ENCODE results near the gene FOXE1. TPM values are rescaled to one million over a fixed set of nuclear protein-coding genes. Genes with fewer than 3 reads are reported as not detected.

The FOXE1 gene
- total RNA-seq, 1 donor from 2014 or later, result not detected

GRCh38 chr9:97860451-97861147 lies 7.6 kb downstream of the FOXE1 start:
- intact Hi-C loops (cut with micrococcal nuclease), result no loop called here
- ChIA-PET POLR2A (no interaction called here), CTCF (no interaction called here)
- ATAC-seq (ENCODE audit: low read depth) (no peak), DNase-seq (no peak)
- Mint-ChIP-seq H3K36me3 (ENCODE audit: low read depth) (peaks cover 4% of the 10 kb centered on the region), H3K4me3 (no peak overlapping the region), H3K9me3 (peaks cover 8% of the 10 kb centered on the region), H3K27ac (no peak overlapping the region), H3K27me3 (peaks cover 62% of the 10 kb centered on the region), H3K4me1 (peaks cover 6% of the 10 kb centered on the region)
- TF ChIP-seq, protein P1, sequence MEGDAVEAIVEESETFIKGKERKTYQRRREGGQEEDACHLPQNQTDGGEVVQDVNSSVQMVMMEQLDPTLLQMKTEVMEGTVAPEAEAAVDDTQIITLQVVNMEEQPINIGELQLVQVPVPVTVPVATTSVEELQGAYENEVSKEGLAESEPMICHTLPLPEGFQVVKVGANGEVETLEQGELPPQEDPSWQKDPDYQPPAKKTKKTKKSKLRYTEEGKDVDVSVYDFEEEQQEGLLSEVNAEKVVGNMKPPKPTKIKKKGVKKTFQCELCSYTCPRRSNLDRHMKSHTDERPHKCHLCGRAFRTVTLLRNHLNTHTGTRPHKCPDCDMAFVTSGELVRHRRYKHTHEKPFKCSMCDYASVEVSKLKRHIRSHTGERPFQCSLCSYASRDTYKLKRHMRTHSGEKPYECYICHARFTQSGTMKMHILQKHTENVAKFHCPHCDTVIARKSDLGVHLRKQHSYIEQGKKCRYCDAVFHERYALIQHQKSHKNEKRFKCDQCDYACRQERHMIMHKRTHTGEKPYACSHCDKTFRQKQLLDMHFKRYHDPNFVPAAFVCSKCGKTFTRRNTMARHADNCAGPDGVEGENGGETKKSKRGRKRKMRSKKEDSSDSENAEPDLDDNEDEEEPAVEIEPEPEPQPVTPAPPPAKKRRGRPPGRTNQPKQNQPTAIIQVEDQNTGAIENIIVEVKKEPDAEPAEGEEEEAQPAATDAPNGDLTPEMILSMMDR (IDR thresholded peaks at IDR 0.05), result no peak

DNA sequence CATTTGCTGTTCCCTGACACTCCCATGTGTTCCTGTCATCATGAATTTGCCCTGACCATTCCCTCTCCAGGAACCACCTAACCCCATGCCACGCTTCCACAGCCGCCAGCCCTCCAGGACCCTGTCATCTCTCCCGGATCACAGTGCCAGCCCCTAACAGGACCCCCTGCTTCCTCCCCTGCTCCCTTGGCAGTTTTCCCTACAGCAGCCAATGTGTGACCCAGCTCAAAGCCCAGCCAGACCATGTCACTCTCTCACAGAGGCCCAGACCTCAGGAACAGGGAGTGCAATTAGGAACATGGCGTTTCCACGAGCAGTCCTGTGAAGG lies 8.1 kb downstream of the FOXE1 start:
- ATAC-seq (ENCODE audit: low read depth), result no peak
- Mint-ChIP-seq H3K4me3 (no peak overlapping the region), H3K9me3 (peaks cover 8% of the 10 kb centered on the region), H3K27ac (no peak overlapping the region), H3K27me3 (peaks cover 57% of the 10 kb centered on the region), H3K4me1 (peaks cover 6% of the 10 kb centered on the region), H3K36me3 (ENCODE audit: low read depth) (peaks cover 6% of the 10 kb centered on the region)
- CTCF ChIA-PET, result no interaction called here
- POLR2A ChIA-PET, result no interaction called here
- TF ChIP-seq, protein P1 (IDR thresholded peaks at IDR 0.05), result no peak
- intact Hi-C loops (cut with micrococcal nuclease), result no loop called here
- DNase-seq, result no peak

DNA sequence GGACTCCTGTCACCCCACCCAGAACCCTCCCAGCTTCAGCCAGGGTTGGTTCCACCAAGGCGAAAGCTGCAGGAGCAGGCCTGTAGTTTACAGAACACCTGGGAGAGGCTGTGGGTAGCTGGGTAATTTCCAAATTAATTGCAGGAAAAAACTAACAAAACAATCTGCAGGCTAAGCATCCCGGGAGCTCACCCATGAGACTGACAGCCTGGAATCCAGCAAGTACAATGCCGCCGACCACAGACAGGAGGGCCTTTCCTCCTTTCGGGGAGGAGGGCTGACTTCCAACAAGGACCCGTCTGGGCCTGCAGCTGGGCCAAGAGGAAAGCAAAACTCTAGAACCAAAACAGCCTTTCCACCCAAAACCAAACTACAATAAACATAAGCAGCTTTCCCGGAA lies 10.3 kb downstream of the FOXE1 start:
- TF ChIP-seq, protein P1 (IDR thresholded peaks at IDR 0.05), result no peak
- CTCF ChIA-PET, result interaction anchor here (0.7 kb wide), 1 partner anchor 27 kb away, joined by 3 read pairs; no protein-coding TSS in a partner anchor
- DNase-seq (no peak), ATAC-seq (ENCODE audit: low read depth) (no peak)
- Mint-ChIP-seq H3K27ac (no peak overlapping the region), H3K27me3 (peaks cover 46% of the 10 kb centered on the region), H3K36me3 (ENCODE audit: low read depth) (peaks cover 6% of the 10 kb centered on the region), H3K4me1 (peaks cover 8% of the 10 kb centered on the region), H3K9me3 (peaks cover 12% of the 10 kb centered on the region), H3K4me3 (no peak overlapping the region)
- POLR2A ChIA-PET, result no interaction called here
- intact Hi-C loops (cut with micrococcal nuclease), result no loop called here

- CTCF ChIA-PET, result no interaction called here
- H3K36me3 Mint-ChIP-seq (ENCODE audit: low read depth), result peaks cover 6% of the 10 kb centered on the region
These were observed 11.4 kb downstream of the FOXE1 start for GRCh38 chr9:97864396-97864795.

GRCh38 chr9:97866300-97866699 lies 13.3 kb downstream of the FOXE1 start:
- Mint-ChIP-seq H3K27me3 (peaks cover 30% of the 10 kb centered on the region), H3K4me3 (no peak overlapping the region), H3K9me3 (peaks cover 12% of the 10 kb centered on the region), H3K36me3 (ENCODE audit: low read depth) (peaks cover 6% of the 10 kb centered on the region), H3K4me1 (peaks cover 8% of the 10 kb centered on the region), H3K27ac (no peak overlapping the region)
- ChIA-PET CTCF (interaction anchor here (1.0 kb wide), 1 partner anchor 36 kb away, joined by 3 read pairs; no protein-coding TSS in a partner anchor), POLR2A (interaction anchor here (0.9 kb wide), 1 partner anchor 389 kb away, joined by 3 read pairs; no protein-coding TSS in a partner anchor)
- intact Hi-C loops (cut with micrococcal nuclease), result loop anchor here (2.0 kb wide), 1 partner anchor 13 kb away; the partner anchor contains the start of gene FOXE1
- TF ChIP-seq, protein P1 (IDR thresholded peaks at IDR 0.05), result no peak
- ATAC-seq (ENCODE audit: low read depth) (no peak), DNase-seq (no peak)

More at GRCh38 chr9:97864396-97864795, 11.4 kb downstream of the FOXE1 start:
- TF ChIP-seq, protein P1 (IDR thresholded peaks at IDR 0.05), result no peak
- Mint-ChIP-seq H3K4me1 (peaks cover 8% of the 10 kb centered on the region), H3K27ac (no peak overlapping the region), H3K27me3 (peaks cover 39% of the 10 kb centered on the region), H3K9me3 (peaks cover 12% of the 10 kb centered on the region), H3K4me3 (no peak overlapping the region)
- POLR2A ChIA-PET, result no interaction called here
- intact Hi-C loops (cut with micrococcal nuclease), result no loop called here
- ATAC-seq (ENCODE audit: low read depth), result no peak
- DNase-seq, result no peak

All from activated B cell treated with CpG ODN at 0.5 μM for 24 hours (primary cell).